GM12878 (cell line): Measurements from ENCODE around the gene ARHGEF37. TPM values are rescaled to one million over a fixed set of nuclear protein-coding genes. Genes with fewer than 3 reads are reported as not detected.

Source experiments
- ATAC-seq: fragments of 200-7000 bp; cut with Tn5 transposase; 3 replicates; pipeline ENCODE4 v1.9.1; 2020; ENCODE audit warnings: mild to moderate bottlenecking, moderate library complexity
- BruUV-seq: library from RNA; stranded (reverse); fragments of 400-500 nt; replicated peaks from 2 replicates; lab custom pipeline; 2021; lab: Mats Ljungman, UMichigan
- CTCF ChIA-PET: fragments of 300-600 bp; sonication (Branson Sonifier 250); formaldehyde crosslinking; extraction: SDS; loops from one replicate; lab custom pipeline; 2021; ENCODE audit warnings: inconsistent platforms; lab: Yijun Ruan, JAX
- POLR2A ChIA-PET: fragments of 350-600 bp; formaldehyde crosslinking; extraction: SDS; loops from one replicate; lab custom pipeline; 2021; ENCODE audit warnings: inconsistent platforms; lab: Charles Lee
- RAD21 ChIA-PET: fragments of 300-600 bp; sonication (Branson Sonifier 250); formaldehyde crosslinking; loops from one replicate; lab custom pipeline; 2023; ENCODE audit warnings: antibody characterized with exemption; ENCODE audit not compliant: unreplicated experiment; lab: Charles Lee
- SMC1A ChIA-PET: fragments of 300-600 bp; sonication (Branson Sonifier 250); formaldehyde crosslinking; loops from one replicate; lab custom pipeline; 2023; ENCODE audit not compliant: unreplicated experiment, uncharacterized antibody; lab: Charles Lee
- DNase-seq: peaks from one replicate; pipeline ENCODE4 v3.0.0-alpha.2; 2011; ENCODE audit warnings: low read depth, low spot score
- FAIRE-seq: peaks from 3 replicates; lab custom pipeline; 2011; peaks lifted over from hg19 to GRCh38; lab: Jason Lieb, UNC
- H2AFZ ChIP-seq: 2 replicates; pipeline ENCODE4 v1.6.0; 2011; ENCODE audit warnings: low read depth, low read length, control low read depth; ENCODE audit not compliant: control insufficient read depth
- H3K27ac ChIP-seq: 2 replicates; pipeline ENCODE4 v1.5.1; 2011; ENCODE audit warnings: control low read depth; ENCODE audit not compliant: control insufficient read depth, insufficient read depth
- H3K27me3 ChIP-seq, 2 experiments: replicated peaks in 1 of 2; 2 replicates each; pipeline versions ENCODE4 v1.6.0 to v1.6.1; 2011; ENCODE audit warnings: low read length in 1 of 2; ENCODE audit not compliant: control insufficient read depth in 2 of 2, insufficient read depth in 2 of 2
- H3K36me3 ChIP-seq, 2 experiments: 2 replicates each; pipeline ENCODE4 v1.5.1; 2011; ENCODE audit warnings: low read length in 1 of 2; ENCODE audit not compliant: control insufficient read depth in 2 of 2, insufficient read depth in 2 of 2
- H3K4me1 ChIP-seq: 2 replicates; pipeline ENCODE4 v1.6.1; 2011; ENCODE audit warnings: mild to moderate bottlenecking, low read length, moderate library complexity, mixed read lengths; ENCODE audit not compliant: control insufficient read depth, insufficient read depth
- H3K4me2 ChIP-seq: 2 replicates; pipeline ENCODE4 v1.6.0; 2011; ENCODE audit warnings: control low read depth; ENCODE audit not compliant: control insufficient read depth, insufficient read depth
- H3K4me3 ChIP-seq: fragments of 200-600 bp; sonication (generic); 2 replicates; pipeline ENCODE4 v1.5.1; 2016
- H3K79me2 ChIP-seq: 2 replicates; pipeline ENCODE4 v1.6.0; 2011; ENCODE audit warnings: low read length; ENCODE audit not compliant: control insufficient read depth, insufficient read depth
- H3K9ac ChIP-seq: 2 replicates; pipeline ENCODE4 v1.8.0; 2011; ENCODE audit warnings: low read length, control low read depth, mixed read lengths; ENCODE audit not compliant: control insufficient read depth, insufficient read depth
- H3K9me3 ChIP-seq: replicated peaks from 3 replicates; pipeline ENCODE4 v1.5.1; 2011; ENCODE audit warnings: mild to moderate bottlenecking, low read length; ENCODE audit not compliant: control insufficient read depth, insufficient read depth
- H4K20me1 ChIP-seq: 2 replicates; pipeline ENCODE4 v1.6.0; 2011; ENCODE audit not compliant: control insufficient read depth, insufficient read depth
- CBX5 ChIP-seq: sonication (generic); IDR thresholded peaks from 2 replicates; pipeline ENCODE4 v1.6.1; 2016; ENCODE audit warnings: low read depth, moderate library complexity, mild to moderate bottlenecking, inconsistent platforms
- CHD4 ChIP-seq: fragments of 200-600 bp; sonication (generic); IDR thresholded peaks from 2 replicates; pipeline ENCODE4 v1.6.1; 2016; ENCODE audit warnings: mild to moderate bottlenecking
- HDAC2 ChIP-seq: fragments of 200-600 bp; sonication (generic); IDR thresholded peaks from 2 replicates; pipeline ENCODE4 v1.6.1; 2017
- JUND ChIP-seq: IDR thresholded peaks from 2 replicates; pipeline ENCODE4 v1.6.1; 2012; ENCODE audit warnings: low read depth, mild to moderate bottlenecking, low read length, improper control_type of control experiment, moderate library complexity
- MEF2B ChIP-seq: fragments of 450-650 bp; IDR thresholded peaks from 2 replicates; pipeline ENCODE4 v1.6.1; 2018; ENCODE audit warnings: mild to moderate bottlenecking, moderate library complexity; ENCODE audit not compliant: partially characterized antibody, poor library complexity, severe bottlenecking
- NFYA ChIP-seq: IDR thresholded peaks from 2 replicates; pipeline ENCODE4 v1.6.1; 2011; ENCODE audit warnings: low read depth, mild to moderate bottlenecking, low read length, improper control_type of control experiment, borderline replicate concordance
- NR2C2 ChIP-seq: IDR thresholded peaks from 2 replicates; pipeline ENCODE4 v1.6.1; 2011; ENCODE audit warnings: borderline replicate concordance, low read depth; ENCODE audit not compliant: control insufficient read depth, insufficient read length
- PML ChIP-seq: IDR thresholded peaks from 2 replicates; pipeline ENCODE4 v1.6.1; 2012; ENCODE audit warnings: low read length, inconsistent platforms
- POLR2AphosphoS2 ChIP-seq: IDR thresholded peaks from 2 replicates; pipeline ENCODE4 v1.6.1; 2011; ENCODE audit warnings: low read depth, mild to moderate bottlenecking, low read length, improper control_type of control experiment, moderate library complexity
- RCOR1 ChIP-seq: conservative IDR thresholded peaks from 2 replicates; pipeline ENCODE4 v1.6.1; 2012; ENCODE audit warnings: low read depth, low read length, improper control_type of control experiment
- YBX1 ChIP-seq: fragments of 450-650 bp; IDR thresholded peaks from 2 replicates; pipeline ENCODE4 v1.6.1; 2016; ENCODE audit warnings: antibody characterized with exemption
- ZNF217 ChIP-seq: fragments of 450-650 bp; IDR thresholded peaks from 2 replicates; pipeline ENCODE4 v1.6.1; 2017; ENCODE audit warnings: antibody characterized with exemption, mild to moderate bottlenecking
- WGBS: methylation state at CpG from one replicate; pipeline ENCODE4 v1.1.6; 2016; ENCODE audit warnings: low lambda C conversion rate; ENCODE audit not compliant: insufficient replicate concordance, insufficient coverage; ENCODE audit errors: missing lambda C conversion rate; 5-methylcytosine and 5-hydroxymethylcytosine counted together
- in situ Hi-C: fragments of 300-500 bp; cut with MboI; formaldehyde crosslinking; loops from 9 replicates; pipeline ENCODE4 v1.14.3; 2018; ENCODE audit warnings: mixed read lengths
- intact Hi-C: fragments of 100-400 bp; cut with micrococcal nuclease; formaldehyde crosslinking; loops from one replicate; pipeline ENCODE4 v1.14.2; 2022; ENCODE audit not compliant: unreplicated experiment
- polyA plus RNA-seq, 11 experiments: library from polyadenylated mRNA; depleted of rRNA in 4 of 11; unstranded in 6 of 11; stranded (reverse) in 5 of 11; fragments of >200 nt; fragmentation: Nextera tagmentation in 4 of 11; fragmentation: Illumina TruSeq in 1 of 11; extraction: Ambion mirVana in 4 of 11; extraction: Trizol in 1 of 11; gene quantifications; 1 replicate in 1 of 11; 2 replicates in 10 of 11; pipeline versions ENCODE4 v1.2.1 to v1.2.3, GENCODE V29; 2011 to 2016; ENCODE audit warnings: inconsistent platforms in 2 of 11, missing spikeins in 2 of 11, low read depth in 1 of 11
- total RNA-seq, 4 experiments: library from RNA; depleted of rRNA in 3 of 4; stranded (reverse); fragments of >200 nt in 3 of 4; fragmentation: Illumina TruSeq in 1 of 4; extraction: Trizol in 1 of 4; gene quantifications; 2 replicates each; pipeline versions ENCODE4 v1.2.1 to v1.2.3, GENCODE V29; 2013 to 2021
- TF ChIP-seq, protein P1 (sequence below): fragments of 450-650 bp; IDR thresholded peaks from 2 replicates; pipeline ENCODE4 v1.6.1; 2018; ENCODE audit warnings: borderline replicate concordance, mild to moderate bottlenecking; ENCODE audit not compliant: partially characterized antibody

The ARHGEF37 gene
- total and polyA plus RNA-seq, 10 of the 15 experiments (the other 5 are each of a cell fraction or from before 2014, with no cell fraction given): 0.16 to 1.1 (median 0.63) TPM

DNA sequence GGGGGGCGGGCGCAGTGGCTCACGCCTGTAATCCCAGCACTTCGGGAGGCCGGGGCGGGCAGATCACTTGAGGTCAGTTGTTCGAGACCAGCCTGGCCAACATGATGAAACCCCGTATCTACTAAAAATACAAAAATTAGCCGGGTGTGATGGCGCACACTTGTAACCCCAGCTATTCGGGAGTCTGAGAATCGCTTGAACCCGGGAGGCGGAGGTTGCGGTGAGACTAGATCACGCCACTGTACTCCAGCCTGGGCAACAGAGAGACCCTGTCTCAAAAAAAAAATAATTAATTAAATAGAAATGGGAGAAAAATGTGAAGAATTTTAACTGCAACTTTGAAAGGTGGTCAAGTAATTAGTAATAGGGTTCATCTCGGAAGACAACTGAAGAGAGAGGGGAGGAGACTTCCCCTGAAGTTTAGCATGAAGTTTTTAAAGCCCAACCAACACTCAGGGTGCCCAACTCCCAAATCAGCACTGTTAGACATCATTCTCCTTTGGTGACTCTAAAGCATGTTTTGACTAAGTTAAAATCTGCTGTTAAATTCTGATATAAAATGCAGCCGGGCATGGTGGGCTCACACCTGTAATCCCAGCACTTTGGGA lies 28.6 kb upstream of the ARHGEF37 start:
- H3K27ac ChIP-seq: no peak overlapping the region
- TF ChIP-seq PML (no peak), CBX5 (no peak), CHD4 (no peak), JUND (no peak), HDAC2 (no peak), ZNF217 (no peak), YBX1 (no peak), NR2C2 (no peak), MEF2B (no peak), POLR2AphosphoS2 (no peak), RCOR1 (no peak), NFYA (no peak)
- TF ChIP-seq, protein P1, sequence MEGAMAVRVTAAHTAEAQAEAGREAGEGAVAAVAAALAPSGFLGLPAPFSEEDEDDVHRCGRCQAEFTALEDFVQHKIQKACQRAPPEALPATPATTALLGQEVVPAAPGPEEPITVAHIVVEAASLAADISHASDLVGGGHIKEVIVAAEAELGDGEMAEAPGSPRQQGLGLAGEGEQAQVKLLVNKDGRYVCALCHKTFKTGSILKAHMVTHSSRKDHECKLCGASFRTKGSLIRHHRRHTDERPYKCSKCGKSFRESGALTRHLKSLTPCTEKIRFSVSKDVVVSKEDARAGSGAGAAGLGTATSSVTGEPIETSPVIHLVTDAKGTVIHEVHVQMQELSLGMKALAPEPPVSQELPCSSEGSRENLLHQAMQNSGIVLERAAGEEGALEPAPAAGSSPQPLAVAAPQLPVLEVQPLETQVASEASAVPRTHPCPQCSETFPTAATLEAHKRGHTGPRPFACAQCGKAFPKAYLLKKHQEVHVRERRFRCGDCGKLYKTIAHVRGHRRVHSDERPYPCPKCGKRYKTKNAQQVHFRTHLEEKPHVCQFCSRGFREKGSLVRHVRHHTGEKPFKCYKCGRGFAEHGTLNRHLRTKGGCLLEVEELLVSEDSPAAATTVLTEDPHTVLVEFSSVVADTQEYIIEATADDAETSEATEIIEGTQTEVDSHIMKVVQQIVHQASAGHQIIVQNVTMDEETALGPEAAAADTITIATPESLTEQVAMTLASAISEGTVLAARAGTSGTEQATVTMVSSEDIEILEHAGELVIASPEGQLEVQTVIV: no peak
- ChIA-PET POLR2A (interaction anchor here (0.6 to 3.5 kb wide), 5 partner anchors 9 to 207 kb away, joined by 4 to 22 read pairs (median 5); partner anchors contain the start of gene GRPEL2), SMC1A (interaction anchor here (0.7 to 2.2 kb wide), 4 partner anchors 38 to 109 kb away, joined by 3 to 8 read pairs (median 6); no protein-coding TSS in a partner anchor), CTCF (interaction anchor here (0.9 to 5.4 kb wide), 8 partner anchors 9 to 197 kb away, joined by 3 to 39 read pairs (median 10); partner anchors contain the start of gene PCYOX1L), RAD21 (interaction anchor here (1.0 to 2.1 kb wide), 4 partner anchors 14 to 195 kb away, joined by 4 to 20 read pairs (median 5); partner anchors contain the start of gene PCYOX1L)
- no peak for FAIRE-seq
- H3K27me3 ChIP-seq: no peaks in the 10 kb centered on the region
- no peak overlapping the region for H3K4me3 ChIP-seq
- WGBS: 96% methylated on average over 18 of the region's 18 CpGs
- DNase-seq: no peak
- H3K36me3 ChIP-seq: no peaks in the 10 kb centered on the region; a peak in 1 of 4 replicates
- H3K79me2 ChIP-seq: peaks cover 44% of the 10 kb centered on the region
- no peaks in the 10 kb centered on the region for H3K9me3 ChIP-seq
- H3K4me1 ChIP-seq: no peaks in the 10 kb centered on the region; the same call in 1 of the 2 replicates
- H4K20me1 ChIP-seq: no peaks in the 10 kb centered on the region
- BruUV-seq: no TSS peak
- intact Hi-C loops (no loop called here), in situ Hi-C loops (loop anchor here (5.0 kb wide), 1 partner anchor 180 kb away; no protein-coding TSS in a partner anchor)
- H2AFZ ChIP-seq: no peak overlapping the region
- no peak for ATAC-seq
- 0 out of 2 replicates have a peak overlapping the region, but pooled peaks have one; percentile 61 for H3K4me2 ChIP-seq
- no peak overlapping the region for H3K9ac ChIP-seq
